Stimulated activated CD8-positive, alpha-beta memory T cell treated with anti-CD3 and anti-CD28 coated beads, Interleukin-12 subunit alpha, Interleukin-12 subunit beta, amount 100 ng/mL, for 1 hour (primary cell): ENCODE results near the gene CLASP1.
"Not testable (repeated sequence)": the region's sequence is repeated elsewhere in the genome, so short reads cannot be mapped to it uniquely, and the experiment has no call there.

Source experiments
- DNase-seq: peaks from one replicate; pipeline ENCODE4 v3.0.0-alpha.2; 2020; ENCODE audit warnings: low read depth

CLASP1 gene

DNA sequence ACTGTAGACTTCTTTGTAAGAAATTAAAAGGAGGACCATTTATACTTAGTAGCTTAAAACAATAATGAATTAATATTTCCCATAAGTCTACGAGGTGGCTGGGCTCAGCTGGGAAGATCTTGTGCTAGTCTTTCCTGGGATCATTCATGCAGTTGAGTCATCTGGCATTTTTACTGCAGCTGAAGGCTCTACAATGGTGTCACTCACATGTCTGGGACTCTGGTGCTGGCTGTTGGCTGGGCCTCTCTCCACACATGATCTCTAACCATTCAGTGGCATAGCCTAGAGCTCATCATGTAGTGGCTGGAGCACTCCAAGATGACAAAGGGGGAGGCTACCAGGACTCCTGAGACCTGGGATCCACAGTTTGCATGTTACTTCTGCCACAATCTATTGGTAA, 35.5 kb downstream of the CLASP1 start:
- DNase-seq: no peak

DNA sequence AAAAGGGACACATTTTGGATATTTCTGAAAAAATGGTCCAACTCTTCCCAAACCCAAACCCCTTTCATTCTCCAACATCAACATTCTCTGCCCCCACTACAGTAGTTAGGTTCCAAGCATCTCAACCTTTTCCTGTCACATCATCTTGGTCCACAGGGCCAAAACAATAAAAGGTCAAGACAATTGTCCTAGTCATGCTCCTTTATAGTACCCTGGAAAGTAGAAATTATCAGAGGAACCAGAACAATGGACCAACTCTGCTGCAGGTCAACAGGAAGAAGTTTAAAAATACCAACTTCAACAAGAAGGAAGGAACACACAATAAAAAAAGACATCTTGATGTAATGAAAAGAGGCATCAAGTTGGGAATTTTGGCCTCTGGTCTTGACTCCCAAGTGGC, 36.1 kb downstream of the CLASP1 start:
- no peak for DNase-seq

DNA sequence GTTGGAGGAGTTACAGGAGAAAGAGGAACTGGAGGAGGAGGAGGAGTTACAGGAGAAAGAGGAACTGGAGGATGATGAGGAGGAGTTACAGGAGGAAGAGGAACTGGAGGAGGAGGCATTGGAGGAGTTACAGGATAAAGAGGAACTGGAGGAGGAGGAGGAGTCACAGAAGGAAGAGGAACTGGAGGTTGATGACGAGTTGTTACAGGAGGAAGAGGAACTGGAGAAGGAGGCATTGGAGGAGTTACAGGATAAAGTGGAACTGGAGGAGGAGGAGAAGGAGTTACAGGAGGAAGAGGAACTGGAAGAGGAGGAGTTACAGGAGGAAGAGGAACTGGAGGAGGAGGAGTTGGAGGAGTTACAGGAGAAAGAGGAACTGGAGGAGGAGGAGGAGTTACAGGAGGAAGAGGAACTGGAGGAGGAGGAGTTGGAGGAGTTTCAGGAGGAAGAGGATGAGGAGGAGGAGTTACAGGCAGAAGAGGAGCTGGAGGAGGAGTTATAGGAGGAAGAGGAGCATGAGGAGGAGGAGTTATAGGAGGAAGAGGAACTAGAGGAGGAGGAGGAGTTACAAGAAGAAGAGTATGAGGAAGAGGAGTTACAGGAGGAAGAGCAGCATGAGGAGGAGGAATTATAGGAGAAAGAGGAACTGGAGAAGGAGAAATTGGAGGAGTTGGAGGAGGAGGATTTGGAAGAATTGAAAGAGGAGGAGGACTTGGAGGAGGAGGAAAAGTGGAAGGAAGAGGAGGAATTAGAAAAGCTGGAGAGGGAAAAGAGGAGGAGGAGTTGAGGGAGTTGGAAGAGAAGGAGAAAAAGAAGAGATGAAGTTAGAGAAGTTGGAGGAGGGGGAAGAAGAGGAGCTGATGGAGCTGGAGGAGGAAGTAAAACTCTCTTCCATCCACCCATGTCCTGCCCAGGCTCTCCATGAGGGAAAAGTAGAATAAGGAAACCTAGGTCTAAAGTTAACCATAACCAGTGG, 37.2 kb downstream of the CLASP1 start:
- no peak for DNase-seq

DNA sequence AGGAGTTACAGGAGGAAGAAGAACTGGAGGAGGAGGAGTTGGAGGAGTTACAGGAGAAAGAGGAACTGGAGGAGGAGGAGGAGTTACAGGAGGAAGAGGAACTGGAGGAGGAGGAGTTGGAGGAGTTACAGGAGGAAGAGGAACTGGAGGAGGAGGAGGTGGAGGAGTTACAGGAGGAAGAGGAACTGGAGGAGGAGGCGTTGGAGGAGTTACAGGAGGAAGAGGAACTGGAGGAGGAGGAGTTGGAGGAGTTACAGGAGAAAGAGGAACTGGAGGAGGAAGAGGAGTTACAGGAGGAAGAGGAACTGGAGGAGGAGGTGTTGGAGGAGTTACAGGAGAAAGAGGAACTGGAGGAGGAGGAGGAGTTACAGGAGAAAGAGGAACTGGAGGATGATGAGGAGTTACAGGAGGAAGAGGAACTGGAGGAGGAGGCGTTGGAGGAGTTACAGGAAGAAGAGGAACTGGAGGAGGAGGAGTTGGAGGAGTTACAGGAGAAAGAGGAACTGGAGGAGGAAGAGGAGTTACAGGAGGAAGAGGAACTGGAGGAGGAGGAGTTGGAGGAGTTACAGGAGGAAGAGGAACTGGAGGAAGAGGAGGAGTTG, 38.1 kb downstream of the CLASP1 start:
- not testable (repeated sequence) for DNase-seq

DNA sequence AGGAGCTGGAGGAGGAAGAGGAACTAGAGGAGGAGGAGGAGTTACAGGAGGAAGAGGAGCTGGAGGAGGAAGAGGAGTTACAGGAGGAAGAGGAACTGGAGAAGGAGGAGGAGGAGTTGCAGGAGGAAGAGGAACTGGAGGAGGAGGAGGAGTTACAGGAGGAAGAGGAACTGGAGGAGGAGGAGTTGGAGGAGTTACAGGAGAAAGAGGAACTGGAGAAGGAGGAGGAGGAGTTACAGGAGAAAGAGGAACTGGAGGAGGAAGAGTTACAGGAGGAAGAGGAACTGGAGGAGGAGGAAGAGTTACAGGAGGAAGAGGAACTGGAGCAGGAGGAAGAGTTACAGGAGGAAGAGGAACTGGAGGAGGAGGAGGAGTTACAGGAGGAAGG, 38.8 kb downstream of the CLASP1 start:
- DNase-seq: not testable (repeated sequence)

DNA sequence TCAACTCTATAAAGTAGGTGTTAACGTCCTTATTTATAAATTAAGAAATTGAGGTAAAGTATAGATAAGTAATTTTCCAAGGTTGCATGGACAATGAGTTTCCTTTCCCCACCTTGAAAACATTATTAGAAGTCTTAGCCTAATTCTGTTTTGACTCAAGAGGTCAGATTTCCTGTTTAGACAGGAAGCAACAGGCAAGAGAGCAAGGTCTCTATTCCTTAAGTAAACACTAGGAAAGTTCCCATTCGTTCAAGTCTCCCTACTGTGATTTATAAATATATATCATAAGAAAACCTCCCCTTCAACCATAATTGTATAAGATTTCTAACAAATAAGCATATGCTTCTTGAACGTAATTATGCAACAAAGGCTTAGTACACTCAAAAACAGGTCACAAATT, 40.3 kb downstream of the CLASP1 start:
- DNase-seq: no peak

DNA sequence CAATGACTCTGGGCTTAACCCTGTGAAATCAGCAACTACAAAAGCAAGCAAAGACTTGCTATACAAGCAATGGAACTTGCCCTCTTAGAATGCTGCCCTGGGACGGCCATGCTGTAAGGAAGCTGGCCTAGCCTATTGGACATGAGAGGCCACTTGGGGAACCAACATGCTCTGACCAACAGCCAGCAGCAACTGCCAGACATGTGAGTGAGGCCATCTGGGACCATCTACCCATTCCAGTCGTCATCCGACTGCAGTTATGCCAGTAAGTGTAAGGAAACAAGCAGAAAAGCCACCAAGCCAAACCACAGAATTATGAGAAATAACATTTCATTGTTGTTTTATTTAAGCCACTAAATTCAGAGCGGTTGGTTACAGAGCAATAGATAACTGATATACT, 40.9 kb downstream of the CLASP1 start:
- DNase-seq: no peak

DNA sequence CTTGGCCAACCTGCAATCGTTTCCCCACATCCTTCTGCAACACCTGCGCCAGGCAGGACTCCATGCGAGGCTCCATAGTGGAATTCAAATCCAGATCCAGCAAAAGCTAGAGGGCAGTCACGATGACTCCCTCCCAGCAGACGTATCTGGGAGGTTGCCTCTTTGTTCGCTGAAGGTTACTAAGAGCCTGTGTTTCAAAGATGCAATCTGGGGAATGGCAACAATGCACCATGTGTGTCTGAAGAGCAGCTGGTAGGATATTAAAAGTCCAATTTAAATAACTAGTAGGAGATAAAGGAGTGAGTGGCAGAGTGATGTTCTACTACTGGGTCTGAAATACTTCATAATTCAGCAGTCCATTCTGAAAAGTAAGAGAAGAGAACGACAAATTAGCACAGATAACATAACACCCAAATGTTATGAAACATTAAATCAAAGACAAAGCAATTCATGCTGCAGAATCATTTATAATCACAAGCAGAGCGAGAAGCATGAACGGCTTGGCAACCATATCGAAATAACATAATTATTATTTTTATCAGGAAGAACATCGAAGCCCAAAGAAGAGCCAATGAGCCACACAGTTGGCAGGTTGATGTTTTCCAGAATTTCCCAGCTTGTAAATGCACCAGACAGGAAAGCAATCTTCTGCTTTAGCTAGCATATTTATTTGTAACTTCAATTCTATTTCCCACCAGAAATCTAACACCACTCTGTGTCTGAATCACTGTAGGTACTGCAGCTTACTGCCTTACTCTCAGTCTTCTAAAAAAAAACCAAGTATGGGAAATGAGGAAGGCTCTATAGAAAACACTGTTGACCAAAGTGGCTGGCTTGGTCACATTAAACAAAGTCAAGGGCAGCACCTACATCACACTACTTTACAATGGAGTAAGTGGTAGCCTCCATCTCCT, 43.2 kb downstream of the CLASP1 start:
- DNase-seq: no peak

DNA sequence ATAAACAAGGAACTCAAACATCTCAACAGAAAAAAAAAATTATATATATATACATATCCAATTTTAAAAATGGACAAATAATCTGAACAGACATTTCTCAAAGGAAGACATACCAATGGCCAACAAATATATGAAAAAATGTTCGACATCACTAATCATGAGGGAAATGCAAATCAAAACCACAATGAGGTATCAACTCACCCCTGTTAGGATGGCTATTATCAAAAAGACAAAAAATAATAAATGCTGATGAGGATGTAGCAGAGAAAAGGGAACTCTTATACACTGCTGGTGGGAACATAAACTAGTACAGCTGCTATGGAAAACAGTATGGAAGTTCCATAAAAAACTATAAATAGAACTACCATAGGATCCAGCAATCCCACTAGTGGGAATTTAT, 46.1 kb downstream of the CLASP1 start:
- DNase-seq: no peak

DNA sequence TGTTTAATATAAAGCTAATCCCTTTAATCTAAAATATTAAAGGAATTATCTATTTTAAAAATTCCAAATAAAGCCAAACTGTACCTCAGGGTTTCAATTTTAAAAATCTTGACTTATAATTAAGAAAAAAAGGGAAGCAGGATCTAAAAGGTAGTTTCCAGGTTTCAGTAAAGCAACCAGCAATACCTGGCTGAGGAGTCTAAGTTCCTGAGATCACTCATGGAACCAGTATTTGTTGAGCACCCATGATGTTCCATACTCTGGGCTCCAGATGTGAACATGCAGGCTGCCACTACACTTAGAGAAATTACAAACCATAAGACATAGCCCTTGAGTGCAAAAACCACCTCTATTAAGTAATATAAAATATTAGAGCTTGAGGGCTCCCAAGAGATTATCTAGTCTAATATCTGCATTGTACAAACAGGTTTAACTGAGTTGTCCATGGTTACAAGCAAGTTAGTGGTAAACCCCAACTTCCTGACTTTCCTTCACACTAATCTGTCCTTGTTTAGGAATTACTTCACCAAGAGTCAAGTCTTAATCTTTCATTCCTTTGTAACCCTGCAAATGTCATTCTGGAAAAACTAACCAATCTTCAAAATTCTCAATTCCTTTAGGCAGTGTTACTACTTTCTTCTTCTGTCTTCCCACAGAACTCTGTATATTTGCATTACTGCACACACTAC, 49.2 kb downstream of the CLASP1 start:
- DNase-seq: no peak

DNA sequence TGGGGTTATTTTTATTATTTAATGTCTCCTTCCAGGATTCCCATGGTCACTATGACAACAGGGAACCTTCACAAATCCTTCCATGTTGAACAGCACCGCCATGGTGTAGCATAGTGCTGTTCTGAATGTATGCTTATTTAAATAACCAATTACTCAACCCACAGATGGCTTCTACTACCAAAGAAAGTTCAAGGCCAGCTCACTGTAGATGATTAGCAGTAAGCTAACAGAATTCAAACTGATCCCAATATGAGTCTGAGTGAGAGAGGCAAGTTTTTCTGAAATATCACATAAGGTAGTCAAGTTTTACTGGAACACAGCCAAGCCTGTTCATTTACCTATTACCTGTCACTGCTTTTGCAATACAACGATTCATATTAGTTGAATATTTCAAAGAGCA, 51.2 kb downstream of the CLASP1 start:
- DNase-seq: no peak

DNA sequence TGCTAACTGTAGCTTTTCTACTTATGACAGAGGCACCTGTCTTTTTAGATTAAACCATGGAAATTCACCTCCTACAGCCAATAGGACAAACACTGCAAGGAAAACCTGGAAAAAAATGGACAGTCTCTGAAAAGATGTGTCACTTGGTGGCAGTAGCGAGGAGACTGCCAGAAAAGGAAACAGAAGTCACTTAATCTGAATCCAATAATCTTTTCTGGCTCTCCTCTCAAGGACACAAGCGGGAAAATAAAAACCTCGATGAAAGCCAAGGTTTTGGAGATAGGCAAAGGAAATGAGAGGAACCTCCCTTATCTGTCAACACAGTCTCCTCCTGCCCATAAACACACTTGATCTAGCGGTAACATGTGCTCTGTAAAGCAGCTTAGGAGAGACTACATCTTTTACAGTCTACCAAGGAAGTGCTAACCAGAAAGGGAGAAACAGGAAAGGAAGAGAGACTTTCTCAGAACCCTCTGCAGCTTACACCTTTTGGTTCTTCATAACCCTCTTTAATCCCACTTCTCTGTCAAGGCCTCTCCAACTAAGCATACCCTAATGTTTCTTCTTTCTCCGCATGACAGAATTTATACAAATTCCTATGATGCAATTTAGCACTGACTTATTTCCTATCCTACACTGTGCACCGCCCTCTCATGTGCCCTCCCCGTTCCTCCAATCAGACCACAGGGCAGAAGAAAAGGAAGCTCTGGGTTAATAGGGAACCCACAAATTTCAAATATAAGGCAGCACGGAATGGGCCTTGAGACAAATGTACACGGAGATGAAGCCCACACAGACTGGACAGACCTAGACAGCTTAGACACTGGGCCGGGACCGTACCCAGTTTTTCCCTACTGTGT, 52.8 kb downstream of the CLASP1 start:
- no peak for DNase-seq

DNA sequence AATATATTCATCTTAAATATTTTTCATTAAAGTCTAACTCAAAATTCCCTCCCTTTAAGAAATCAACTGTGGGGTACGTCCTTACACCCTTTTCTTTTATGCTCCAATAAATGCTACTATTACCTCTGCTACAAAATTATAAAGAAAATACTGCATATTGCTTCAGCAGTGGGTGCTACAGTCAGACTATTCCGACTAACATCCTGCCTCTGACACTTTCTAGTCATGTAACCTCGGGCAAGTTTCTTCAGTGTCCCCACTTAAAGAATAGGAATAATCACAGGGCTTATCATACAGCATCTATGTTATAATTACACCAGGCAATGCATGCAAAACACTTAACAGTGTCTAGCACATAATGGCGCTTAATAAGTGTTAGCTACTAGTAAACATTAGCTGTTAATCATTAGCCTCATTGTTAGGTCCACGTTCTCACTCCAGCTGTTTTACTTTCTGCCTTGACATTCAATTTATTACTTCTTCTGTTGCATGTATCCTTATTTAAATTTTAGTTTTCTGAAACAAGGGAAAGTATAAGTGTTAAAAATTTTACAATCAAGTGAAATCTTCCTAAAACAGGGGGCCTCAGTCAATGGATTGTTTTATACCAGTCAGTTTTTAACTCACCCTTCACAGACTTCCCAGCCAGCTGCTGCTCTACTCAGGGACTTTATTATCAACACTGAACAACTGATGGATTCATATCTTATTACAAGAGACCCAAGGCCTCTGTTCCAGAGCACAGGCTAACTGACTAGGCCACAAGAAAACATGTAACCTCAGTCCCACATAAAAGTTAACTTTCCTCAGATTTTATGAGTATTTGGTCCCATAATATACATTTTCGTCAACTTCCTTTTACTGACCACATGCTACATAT, 54.0 kb downstream of the CLASP1 start:
- no peak for DNase-seq

DNA sequence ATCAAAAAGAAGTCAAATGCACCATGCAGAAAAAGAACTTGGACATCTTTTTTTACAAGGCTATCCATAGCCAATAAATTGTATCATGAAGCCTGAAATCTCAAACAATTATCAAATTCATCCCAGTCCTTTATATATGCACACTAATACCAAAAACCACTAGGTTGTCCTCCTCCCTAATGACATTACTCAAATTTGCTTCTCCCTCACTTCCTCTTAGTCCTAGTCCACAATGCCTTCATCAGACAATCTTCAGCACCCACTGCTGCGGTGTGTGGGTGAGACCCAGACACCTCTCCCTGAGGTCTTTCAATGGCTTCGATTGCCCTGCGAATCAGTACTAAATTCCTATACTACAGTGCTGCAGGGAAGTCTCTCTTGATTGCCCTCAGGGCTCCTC, 58.1 kb downstream of the CLASP1 start:
- DNase-seq: no peak

DNA sequence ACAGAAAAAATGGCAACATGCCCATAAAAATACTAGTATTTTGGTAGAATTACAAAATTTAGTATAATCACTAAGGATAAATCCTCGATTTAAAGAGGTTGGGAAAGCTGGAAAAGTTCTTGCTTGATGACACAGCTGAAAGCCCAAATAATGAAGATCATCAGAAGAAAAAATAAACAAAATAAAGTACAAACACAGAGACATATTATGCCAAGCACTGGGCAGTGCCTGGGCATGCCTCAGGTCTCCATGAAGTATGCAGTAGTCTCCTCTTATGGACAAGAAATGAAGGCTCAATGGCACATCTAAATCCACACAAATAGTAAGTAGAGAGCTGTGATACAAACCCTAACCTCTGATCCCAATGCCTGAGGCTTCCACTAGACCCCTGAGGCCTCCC, 60.9 kb downstream of the CLASP1 start:
- DNase-seq: no peak

DNA sequence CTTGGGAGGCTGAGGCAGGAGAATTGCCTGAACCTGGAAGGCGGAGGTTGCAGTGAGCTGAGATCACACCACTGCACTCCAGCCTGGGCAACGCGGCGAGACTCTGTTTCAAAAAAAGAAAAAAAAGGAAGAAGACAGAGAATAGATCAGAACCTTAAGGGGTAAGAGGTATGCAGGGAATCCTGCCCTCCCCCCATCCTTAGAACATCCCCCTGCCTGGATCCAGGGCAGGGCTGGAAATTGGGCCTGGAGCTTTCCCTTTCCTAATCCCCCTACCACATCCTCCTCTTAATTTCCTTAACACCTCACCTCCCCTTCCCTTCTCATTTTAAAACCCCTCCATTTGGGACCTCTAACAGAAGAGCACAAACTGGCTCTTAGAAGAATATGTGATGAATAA, 62.1 kb downstream of the CLASP1 start:
- DNase-seq: no peak

DNA sequence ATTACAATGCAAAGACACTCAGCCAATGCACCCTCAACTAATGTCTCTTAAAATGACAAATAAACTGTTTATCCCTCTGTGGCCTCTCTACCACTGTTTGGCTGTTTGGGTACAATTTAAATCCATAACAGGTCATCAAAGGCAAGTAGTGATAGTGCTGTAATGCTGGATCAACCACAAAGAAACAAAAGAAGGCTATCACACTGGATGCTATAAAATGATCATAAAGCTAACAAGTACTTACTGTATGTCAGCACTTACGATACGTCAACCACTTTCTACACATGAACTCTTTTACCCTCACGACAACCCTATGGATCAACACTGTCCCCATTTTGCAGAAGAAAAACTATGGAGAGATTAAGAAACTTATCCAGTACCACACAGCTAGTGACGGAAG, 64.5 kb downstream of the CLASP1 start:
- no peak for DNase-seq

DNA sequence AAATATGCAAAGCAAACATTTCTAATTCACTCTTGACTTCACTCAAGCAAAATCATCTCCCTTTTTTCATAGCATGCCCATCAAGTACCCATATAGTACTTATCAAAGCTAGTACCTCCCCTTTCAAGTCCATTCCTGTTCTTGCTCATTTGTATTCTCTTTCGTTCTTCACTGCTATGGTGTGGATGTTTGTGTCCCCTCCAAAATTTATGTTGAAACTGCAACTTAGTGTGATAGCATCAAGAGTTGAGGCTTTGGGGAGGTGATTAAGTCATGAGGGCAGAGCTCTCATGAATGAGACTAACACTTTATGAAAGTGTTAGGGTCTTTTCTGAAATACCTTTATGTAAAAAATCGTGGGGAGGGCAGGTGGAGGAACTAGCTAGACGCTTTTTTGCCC, 65.7 kb downstream of the CLASP1 start:
- DNase-seq: no peak

DNA sequence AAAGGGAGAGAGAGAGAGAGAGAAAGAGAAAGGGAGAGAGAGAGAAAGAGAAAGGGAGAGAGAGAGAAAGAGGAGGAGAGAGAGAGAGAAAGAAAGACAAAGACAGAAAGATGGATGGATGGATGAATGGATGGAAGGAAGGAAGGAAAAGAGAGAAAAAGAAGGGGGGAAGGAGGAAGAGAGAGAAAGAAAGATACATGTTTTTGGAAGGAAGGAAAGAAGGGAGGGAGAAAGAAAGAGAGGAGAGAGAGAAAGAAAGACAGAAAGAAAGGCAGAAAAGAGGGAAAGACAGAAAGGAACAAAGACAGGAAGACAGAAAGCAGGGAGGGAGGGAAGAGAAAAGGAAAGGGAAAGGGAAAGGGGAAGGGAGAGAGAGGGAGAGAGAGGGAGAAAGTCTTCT, 67.0 kb downstream of the CLASP1 start:
- DNase-seq: no peak

DNA sequence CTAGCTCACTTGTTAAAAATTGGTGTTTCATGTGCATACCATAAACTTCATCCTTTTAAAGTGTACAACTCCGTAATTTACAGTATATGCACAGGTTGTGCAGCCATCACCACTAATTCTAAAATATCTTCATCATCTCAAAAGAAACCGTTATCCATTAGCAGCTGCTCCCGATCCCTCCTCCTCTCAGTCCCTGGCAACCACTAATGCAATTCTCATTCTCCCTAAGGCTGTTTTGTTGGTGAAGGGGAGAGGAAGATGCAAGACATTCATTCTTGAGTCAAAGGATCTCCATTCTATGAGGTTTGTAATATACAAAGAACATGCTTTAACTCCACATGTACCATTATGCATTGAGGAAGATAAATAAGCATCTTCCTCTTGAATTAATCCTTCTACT, 70.0 kb downstream of the CLASP1 start:
- no peak for DNase-seq
